DND-41 (cell line): ENCODE data around the gene SNAI3.

Experiments
- ATAC-seq: fragments of 200-7000 bp; cut with Tn5 transposase; 3 replicates; pipeline ENCODE4 v1.9.1; 2021; ENCODE audit warnings: low read depth; ENCODE audit not compliant: insufficient read depth
- DNase-seq: peaks from one replicate; pipeline ENCODE4 v3.0.0-alpha.2; 2020
- H2AFZ ChIP-seq: 2 replicates; pipeline ENCODE4 v1.6.0; 2012; ENCODE audit warnings: low read depth, low read length
- H3K27ac ChIP-seq: 2 replicates; pipeline ENCODE4 v1.5.1; 2012; ENCODE audit warnings: low read length, inconsistent platforms
- H3K27me3 ChIP-seq: fragments of 200-600 bp; sonication (generic); 2 replicates; pipeline ENCODE4 v1.6.0; 2012; ENCODE audit warnings: low read length, mild to moderate bottlenecking, inconsistent platforms; ENCODE audit not compliant: insufficient read depth, poor library complexity
- H3K36me3 ChIP-seq: 2 replicates; pipeline ENCODE4 v1.5.1; 2012; ENCODE audit warnings: low read length, inconsistent platforms; ENCODE audit not compliant: insufficient read depth
- H3K4me1 ChIP-seq: 2 replicates; pipeline ENCODE4 v1.5.1; 2012; ENCODE audit warnings: mild to moderate bottlenecking, low read length; ENCODE audit not compliant: insufficient read depth
- H3K4me2 ChIP-seq: 2 replicates; pipeline ENCODE4 v1.6.0; 2012; ENCODE audit warnings: mild to moderate bottlenecking, moderate library complexity, low read length, inconsistent platforms; ENCODE audit not compliant: insufficient read depth
- H3K4me3 ChIP-seq, 2 experiments: fragments of 200-600 bp in 1 of 2; shearing (Covaris generic) in 1 of 2; 2 replicates each; pipeline ENCODE4 v1.5.1; 2012 to 2016; ENCODE audit warnings: inconsistent platforms in 2 of 2, low read length in 2 of 2, mild to moderate bottlenecking in 2 of 2, low read depth in 1 of 2, moderate library complexity in 1 of 2
- H3K79me2 ChIP-seq: 2 replicates; pipeline ENCODE4 v1.6.0; 2012; ENCODE audit warnings: low read length, inconsistent platforms; ENCODE audit not compliant: insufficient read depth
- H3K9ac ChIP-seq: 2 replicates; pipeline ENCODE4 v1.6.0; 2012; ENCODE audit warnings: low read depth, mild to moderate bottlenecking, inconsistent platforms, low read length, moderate library complexity
- H3K9me3 ChIP-seq: 2 replicates; pipeline ENCODE4 v1.5.1; 2012; ENCODE audit warnings: low read length, moderate library complexity, mild to moderate bottlenecking, inconsistent platforms; ENCODE audit not compliant: insufficient read depth, severe bottlenecking
- H4K20me1 ChIP-seq: 2 replicates; pipeline ENCODE4 v1.6.0; 2012; ENCODE audit warnings: low read length; ENCODE audit not compliant: insufficient read depth
- EZH2 ChIP-seq: IDR thresholded peaks from 3 replicates; pipeline ENCODE4 v1.6.1; 2012; ENCODE audit warnings: borderline replicate concordance, low read depth, mild to moderate bottlenecking, moderate library complexity, low read length, inconsistent platforms; ENCODE audit not compliant: severe bottlenecking
- TF ChIP-seq, protein P1 (sequence below): IDR thresholded peaks from 2 replicates; pipeline ENCODE4 v1.5.1; 2012; ENCODE audit warnings: borderline replicate concordance, low read length, moderate library complexity, mild to moderate bottlenecking; ENCODE audit not compliant: poor library complexity, severe bottlenecking; ENCODE audit errors: extremely low read depth

SNAI3 gene

DNA sequence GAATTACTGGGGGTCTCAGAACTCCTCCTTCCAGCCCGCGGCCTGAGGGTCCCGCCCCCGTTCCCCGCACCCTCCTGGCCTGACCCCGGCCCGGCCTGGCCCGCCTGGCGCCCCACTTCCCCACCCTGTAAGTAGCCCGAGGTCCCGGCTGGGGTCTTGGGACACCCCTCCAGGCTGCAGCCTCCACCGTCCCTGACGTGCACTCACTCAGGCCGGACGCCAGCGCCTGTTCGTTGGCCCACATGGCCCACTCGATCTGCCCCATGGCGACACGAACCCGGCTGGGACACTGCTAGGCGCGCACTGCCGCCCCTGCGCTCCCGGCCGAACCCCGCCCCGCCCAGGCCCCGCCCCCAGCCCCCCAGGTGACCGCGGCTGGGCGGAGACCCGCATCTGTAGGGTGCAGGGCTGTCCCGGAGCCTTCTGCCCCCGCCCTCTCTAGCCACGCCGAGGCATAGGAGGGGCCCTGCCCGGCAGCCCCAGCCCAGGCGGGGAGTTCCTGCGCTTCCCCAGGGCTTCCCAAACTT is 35.5 kb downstream of the SNAI3 start, which contains the start of gene CYBA:
CYBA (minus strand) TSS at position 305 of the 527 bp plus-strand sequence; CDS start at position 265, 40 bp downstream.
- Histone ChIP-seq H3K4me2 (peak within 1 kb of the TSS; percentile 93), H3K4me1 (peaks cover 26% of the 10 kb centered on the region), H3K9ac (peak within 1 kb of the TSS; percentile 69), H3K36me3 (peaks cover 54% of the 10 kb centered on the region), H3K4me3 (peak within 1 kb of the TSS; percentile 64 to 96), H3K9me3 (no peaks in the 10 kb centered on the region), H2AFZ (peak within 1 kb of the TSS; percentile 81), H3K27ac (peak within 1 kb of the TSS; percentile 84), H3K79me2 (peaks cover 20% of the 10 kb centered on the region), H4K20me1 (peaks cover 55% of the 10 kb centered on the region), H3K27me3 (no peaks in the 10 kb centered on the region)
- peak; percentile 81 for DNase-seq
- peak; percentile 84 for ATAC-seq
- TF ChIP-seq, protein P1, sequence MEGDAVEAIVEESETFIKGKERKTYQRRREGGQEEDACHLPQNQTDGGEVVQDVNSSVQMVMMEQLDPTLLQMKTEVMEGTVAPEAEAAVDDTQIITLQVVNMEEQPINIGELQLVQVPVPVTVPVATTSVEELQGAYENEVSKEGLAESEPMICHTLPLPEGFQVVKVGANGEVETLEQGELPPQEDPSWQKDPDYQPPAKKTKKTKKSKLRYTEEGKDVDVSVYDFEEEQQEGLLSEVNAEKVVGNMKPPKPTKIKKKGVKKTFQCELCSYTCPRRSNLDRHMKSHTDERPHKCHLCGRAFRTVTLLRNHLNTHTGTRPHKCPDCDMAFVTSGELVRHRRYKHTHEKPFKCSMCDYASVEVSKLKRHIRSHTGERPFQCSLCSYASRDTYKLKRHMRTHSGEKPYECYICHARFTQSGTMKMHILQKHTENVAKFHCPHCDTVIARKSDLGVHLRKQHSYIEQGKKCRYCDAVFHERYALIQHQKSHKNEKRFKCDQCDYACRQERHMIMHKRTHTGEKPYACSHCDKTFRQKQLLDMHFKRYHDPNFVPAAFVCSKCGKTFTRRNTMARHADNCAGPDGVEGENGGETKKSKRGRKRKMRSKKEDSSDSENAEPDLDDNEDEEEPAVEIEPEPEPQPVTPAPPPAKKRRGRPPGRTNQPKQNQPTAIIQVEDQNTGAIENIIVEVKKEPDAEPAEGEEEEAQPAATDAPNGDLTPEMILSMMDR = no peak
- TF ChIP-seq EZH2 = no peak

DNA sequence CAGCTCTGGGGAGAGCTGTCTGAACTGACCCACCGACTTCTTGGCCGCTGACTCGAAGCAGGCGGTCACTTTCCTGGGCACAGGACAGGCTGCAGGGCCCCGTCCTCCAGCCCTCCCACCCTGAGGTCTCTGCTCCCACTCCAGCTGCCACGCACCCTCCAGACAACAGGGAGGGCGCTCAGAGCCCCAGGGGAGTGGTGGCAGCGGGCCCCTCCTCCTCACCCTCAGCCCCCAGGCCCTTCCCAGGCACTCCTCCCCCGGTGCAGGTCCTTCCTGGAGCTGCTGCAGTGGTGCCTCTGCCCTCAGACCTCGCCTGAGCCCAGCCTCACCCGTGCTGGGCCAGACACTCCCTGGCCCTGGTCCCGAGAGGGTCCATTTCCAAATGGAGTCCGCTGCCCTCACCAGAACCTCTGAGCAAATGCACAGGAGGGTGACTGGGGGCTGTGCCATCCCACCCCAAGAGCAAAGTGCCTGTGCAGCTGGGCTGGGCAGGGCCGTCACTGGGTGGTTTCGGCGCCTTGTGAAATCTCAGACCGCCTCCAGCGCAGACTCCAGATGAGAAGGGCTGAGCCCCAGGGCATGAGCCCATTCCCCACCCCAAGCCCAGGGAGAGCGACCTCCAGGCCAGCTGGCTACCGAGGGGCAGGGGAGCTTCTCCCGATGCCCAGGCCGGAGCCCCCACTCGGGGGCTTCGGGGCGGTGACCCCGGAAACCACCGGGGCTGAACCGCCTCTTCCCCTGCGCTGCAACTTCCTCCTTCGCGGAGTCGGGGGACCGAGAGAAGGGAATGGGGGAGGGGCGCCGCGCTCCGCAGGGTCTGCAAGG is 36.2 kb downstream of the SNAI3 start:
- Histone ChIP-seq H3K4me3 (peak overlapping the region; percentile 64 to 96), H4K20me1 (peaks cover 49% of the 10 kb centered on the region), H3K79me2 (peaks cover 20% of the 10 kb centered on the region), H3K4me1 (peaks cover 26% of the 10 kb centered on the region), H3K27me3 (no peaks in the 10 kb centered on the region), H3K9ac (peak overlapping the region; percentile 69), H3K27ac (peak overlapping the region; percentile 84), H3K36me3 (peaks cover 50% of the 10 kb centered on the region), H2AFZ (peak overlapping the region; percentile 81), H3K9me3 (no peaks in the 10 kb centered on the region), H3K4me2 (peak overlapping the region; percentile 93)
- TF ChIP-seq, protein P1 = no peak
- no peak for TF ChIP-seq EZH2
- DNase-seq = peak; percentile 67
- peak; percentile 59 for ATAC-seq

DNA sequence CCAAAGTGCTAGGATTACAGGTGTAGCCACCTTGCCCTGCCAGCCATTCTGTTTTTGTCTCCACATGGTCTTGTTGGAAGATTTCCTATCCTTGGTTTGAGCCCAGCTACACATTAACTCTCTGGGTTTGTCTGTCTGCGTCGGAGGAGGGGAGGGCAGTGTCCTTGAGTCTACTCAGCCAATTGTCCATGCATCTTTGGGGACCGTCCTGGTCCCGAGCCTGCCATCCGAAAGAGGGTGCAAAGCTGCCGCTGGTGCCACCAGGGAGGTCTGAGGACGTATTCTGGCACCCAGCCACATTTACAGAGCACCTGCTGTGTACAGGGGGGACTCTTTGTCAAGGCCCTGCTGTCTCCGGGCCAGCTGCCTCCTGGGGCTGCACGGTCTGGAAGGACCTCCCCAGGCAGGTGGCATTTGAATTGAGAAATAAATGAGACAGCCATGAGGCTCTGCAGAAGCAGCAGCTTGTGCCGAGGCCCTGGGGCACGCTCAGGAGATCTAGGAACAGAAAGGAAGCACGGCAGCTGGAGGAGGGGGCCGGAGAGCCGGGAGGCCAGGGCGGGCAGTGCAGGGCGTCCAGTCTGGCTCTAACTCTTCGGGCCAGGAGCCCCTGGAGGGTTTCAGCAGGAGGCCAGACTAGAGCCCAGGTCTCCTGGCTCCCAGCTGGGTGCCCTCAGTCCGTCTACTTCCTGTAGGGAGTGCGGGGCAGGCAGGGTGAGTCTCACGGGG is 36.9 kb downstream of the SNAI3 start:
- Histone ChIP-seq H3K27ac (peak overlapping the region; percentile 84; the same call in 1 of the 2 replicates), H3K9ac (peak overlapping the region; percentile 69), H3K36me3 (peaks cover 42% of the 10 kb centered on the region), H4K20me1 (peaks cover 43% of the 10 kb centered on the region), H3K4me1 (peaks cover 26% of the 10 kb centered on the region), H3K9me3 (no peaks in the 10 kb centered on the region), H3K4me2 (peak overlapping the region; percentile 93), H3K27me3 (no peaks in the 10 kb centered on the region), H2AFZ (no peak overlapping the region), H3K4me3 (peak overlapping the region in 1 of 2 experiments; percentile 96; a peak in 2 of 4 replicates), H3K79me2 (peaks cover 20% of the 10 kb centered on the region)
- TF ChIP-seq, protein P1 = no peak
- no peak for TF ChIP-seq EZH2
- DNase-seq = no peak
- no peak for ATAC-seq
